ENCODE measurements around the gene FRY.

FRY gene

DNA sequence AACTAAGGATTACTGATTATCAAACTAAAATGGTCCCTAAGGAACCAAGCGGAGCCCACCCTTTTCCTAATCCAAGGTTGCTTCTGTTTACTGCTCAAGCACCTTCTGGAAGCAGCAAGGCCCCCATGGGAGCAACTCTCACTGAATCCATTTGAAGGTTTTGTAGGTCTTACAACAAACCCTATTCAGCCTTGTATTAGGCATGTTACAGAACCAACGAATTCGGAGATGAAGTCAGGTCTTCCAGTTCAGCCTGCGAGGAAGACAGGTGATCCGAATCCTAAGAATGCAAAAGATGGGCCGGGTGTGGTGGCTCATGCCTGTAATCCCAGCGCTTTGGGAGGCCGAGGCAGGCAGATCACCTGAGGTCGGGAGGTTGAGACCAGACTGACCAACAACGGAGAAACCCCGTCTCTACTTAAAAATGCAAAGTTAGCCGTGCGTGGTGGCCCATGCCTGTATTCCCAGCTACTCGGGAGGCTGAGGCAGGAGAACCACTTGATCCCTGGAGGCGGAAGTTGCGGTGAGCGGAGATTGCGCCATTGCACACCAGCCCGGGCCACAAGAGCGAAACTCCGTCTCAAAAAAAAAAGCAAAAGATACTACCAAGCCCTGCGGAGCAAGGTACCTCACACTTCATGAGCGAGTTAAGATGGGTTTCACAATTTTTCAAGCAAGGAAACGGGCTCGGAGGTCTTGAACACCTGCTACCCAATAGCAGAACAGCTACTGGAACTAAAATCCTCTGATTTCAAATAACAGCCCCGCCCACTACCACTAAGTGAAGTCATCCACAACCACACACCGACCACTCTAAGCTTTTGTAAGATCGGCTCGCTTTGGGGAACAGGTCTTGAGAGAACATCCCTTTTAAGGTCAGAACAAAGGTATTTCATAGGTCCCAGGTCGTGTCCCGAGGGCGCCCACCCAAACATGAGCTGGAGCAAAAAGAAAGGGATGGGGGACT is 283.0 kb downstream of the FRY start:
- Histone ChIP-seq H3K36me3 (ENCODE audit: control insufficient read depth, insufficient read depth, low read length) (peaks cover 3% of the 10 kb centered on the region), H3K4me3 (ENCODE audit: extremely low read depth, insufficient read depth, low read length, poor library complexity, severe bottlenecking) (peak overlapping the region; percentile 69), H3K4me1 (ENCODE audit: control insufficient read depth, insufficient read depth, low read length, poor library complexity, severe bottlenecking) (no peaks in the 10 kb centered on the region), H3K27ac (ENCODE audit: low read depth, low read length, severe bottlenecking) (peak overlapping the region; percentile 97), H3K9me3 (ENCODE audit: control insufficient read depth, low read length) (peaks cover 5% of the 10 kb centered on the region)
- WGBS, 2 experiments (ENCODE audit: insufficient coverage in 2 of 2), result 82 to 88% methylated on average over 26 to 28 of the region's 32 CpGs

DNA sequence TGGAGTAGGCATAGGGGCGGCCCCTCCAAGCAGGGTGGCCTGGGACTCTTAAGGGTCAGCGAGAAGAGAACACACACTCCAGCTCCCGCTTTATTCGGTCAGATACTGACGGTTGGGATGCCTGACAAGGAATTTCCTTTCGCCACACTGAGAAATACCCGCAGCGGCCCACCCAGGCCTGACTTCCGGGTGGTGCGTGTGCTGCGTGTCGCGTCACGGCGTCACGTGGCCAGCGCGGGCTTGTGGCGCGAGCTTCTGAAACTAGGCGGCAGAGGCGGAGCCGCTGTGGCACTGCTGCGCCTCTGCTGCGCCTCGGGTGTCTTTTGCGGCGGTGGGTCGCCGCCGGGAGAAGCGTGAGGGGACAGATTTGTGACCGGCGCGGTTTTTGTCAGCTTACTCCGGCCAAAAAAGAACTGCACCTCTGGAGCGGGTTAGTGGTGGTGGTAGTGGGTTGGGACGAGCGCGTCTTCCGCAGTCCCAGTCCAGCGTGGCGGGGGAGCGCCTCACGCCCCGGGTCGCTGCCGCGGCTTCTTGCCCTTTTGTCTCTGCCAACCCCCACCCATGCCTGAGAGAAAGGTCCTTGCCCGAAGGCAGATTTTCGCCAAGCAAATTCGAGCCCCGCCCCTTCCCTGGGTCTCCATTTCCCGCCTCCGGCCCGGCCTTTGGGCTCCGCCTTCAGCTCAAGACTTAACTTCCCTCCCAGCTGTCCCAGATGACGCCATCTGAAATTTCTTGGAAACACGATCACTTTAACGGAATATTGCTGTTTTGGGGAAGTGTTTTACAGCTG is 283.9 kb downstream of the FRY start, which contains the start of the genes BRCA2 and ZAR1L:
Gene BRCA2 (plus strand): TSS at position 271 of the 790 bp plus-strand sequence. CDS start 953 bp downstream, outside the sequence.
Gene ZAR1L (minus strand): TSS at position 126 of the 790 bp plus-strand sequence. CDS start 3,438 bp downstream, outside the sequence.
- WGBS, 2 experiments (ENCODE audit: insufficient coverage in 2 of 2), result 1 to 3% methylated on average over 51 to 53 of the region's 60 CpGs
- Histone ChIP-seq H3K9me3 (ENCODE audit: control insufficient read depth, low read length) (peaks cover 5% of the 10 kb centered on the region), H3K27ac (ENCODE audit: low read depth, low read length, severe bottlenecking) (peak within 1 kb of the TSS; percentile 97), H3K36me3 (ENCODE audit: control insufficient read depth, insufficient read depth, low read length) (peaks cover 7% of the 10 kb centered on the region), H3K4me1 (ENCODE audit: control insufficient read depth, insufficient read depth, low read length, poor library complexity, severe bottlenecking) (no peaks in the 10 kb centered on the region), H3K4me3 (ENCODE audit: extremely low read depth, insufficient read depth, low read length, poor library complexity, severe bottlenecking) (peak within 1 kb of the TSS; percentile 69)

DNA sequence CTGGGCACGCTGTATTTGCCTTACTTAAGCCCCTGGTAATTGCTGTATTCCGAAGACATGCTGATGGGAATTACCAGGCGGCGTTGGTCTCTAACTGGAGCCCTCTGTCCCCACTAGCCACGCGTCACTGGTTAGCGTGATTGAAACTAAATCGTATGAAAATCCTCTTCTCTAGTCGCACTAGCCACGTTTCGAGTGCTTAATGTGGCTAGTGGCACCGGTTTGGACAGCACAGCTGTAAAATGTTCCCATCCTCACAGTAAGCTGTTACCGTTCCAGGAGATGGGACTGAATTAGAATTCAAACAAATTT is 284.4 kb downstream of the FRY start:
- peak overlapping the region; percentile 97 for H3K27ac ChIP-seq (ENCODE audit: low read depth, low read length, severe bottlenecking)
- peaks cover 11% of the 10 kb centered on the region for H3K36me3 ChIP-seq (ENCODE audit: control insufficient read depth, insufficient read depth, low read length)
- no peaks in the 10 kb centered on the region for H3K4me1 ChIP-seq (ENCODE audit: control insufficient read depth, insufficient read depth, low read length, poor library complexity, severe bottlenecking)
- peaks cover 5% of the 10 kb centered on the region for H3K9me3 ChIP-seq (ENCODE audit: control insufficient read depth, low read length)
- WGBS, 2 experiments (ENCODE audit: insufficient coverage in 2 of 2), result 3 to 7% methylated on average over 7 to 11 of the region's 13 CpGs
- peak overlapping the region; percentile 69 for H3K4me3 ChIP-seq (ENCODE audit: extremely low read depth, insufficient read depth, low read length, poor library complexity, severe bottlenecking)

DNA sequence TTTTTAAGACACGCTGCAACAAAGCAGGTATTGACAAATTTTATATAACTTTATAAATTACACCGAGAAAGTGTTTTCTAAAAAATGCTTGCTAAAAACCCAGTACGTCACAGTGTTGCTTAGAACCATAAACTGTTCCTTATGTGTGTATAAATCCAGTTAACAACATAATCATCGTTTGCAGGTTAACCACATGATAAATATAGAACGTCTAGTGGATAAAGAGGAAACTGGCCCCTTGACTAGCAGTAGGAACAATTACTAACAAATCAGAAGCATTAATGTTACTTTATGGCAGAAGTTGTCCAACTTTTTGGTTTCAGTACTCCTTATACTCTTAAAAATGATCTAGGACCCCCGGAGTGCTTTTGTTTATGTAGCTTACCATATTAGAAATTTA is 284.9 kb downstream of the FRY start:
- Histone ChIP-seq H3K4me3 (ENCODE audit: extremely low read depth, insufficient read depth, low read length, poor library complexity, severe bottlenecking) (peak overlapping the region; percentile 69), H3K36me3 (ENCODE audit: control insufficient read depth, insufficient read depth, low read length) (peaks cover 13% of the 10 kb centered on the region), H3K9me3 (ENCODE audit: control insufficient read depth, low read length) (peaks cover 5% of the 10 kb centered on the region), H3K4me1 (ENCODE audit: control insufficient read depth, insufficient read depth, low read length, poor library complexity, severe bottlenecking) (no peaks in the 10 kb centered on the region), H3K27ac (ENCODE audit: low read depth, low read length, severe bottlenecking) (no peak overlapping the region)
- WGBS, 2 experiments (ENCODE audit: insufficient coverage in 2 of 2), result 100% methylated on average over 3 of the region's 6 CpGs; no CpG with 5 or more reads in 1 of the 2 experiments

DNA sequence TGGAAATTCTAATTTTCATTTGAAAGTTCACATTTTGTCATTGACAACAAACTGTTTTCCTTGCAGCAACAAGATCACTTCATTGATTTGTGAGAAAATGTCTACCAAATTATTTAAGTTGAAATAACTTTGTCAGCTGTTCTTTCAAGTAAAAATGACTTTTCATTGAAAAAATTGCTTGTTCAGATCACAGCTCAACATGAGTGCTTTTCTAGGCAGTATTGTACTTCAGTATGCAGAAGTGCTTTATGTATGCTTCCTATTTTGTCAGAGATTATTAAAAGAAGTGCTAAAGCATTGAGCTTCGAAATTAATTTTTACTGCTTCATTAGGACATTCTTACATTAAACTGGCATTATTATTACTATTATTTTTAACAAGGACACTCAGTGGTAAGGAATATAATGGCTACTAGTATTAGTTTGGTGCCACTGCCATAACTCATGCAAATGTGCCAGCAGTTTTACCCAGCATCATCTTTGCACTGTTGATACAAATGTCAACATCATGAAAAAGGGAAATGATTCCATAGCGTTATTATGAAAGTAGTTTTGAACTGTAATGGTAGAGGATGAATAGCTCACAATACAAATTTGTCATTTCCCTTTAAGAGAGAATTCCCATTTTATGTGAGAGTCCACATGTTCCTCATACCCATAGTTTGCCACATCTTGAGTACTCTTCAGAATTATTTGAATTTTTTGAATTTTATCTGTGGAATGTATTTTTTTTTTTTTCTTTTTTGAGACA is 286.3 kb downstream of the FRY start:
- no CpG with 5 or more reads among the region's 2 CpGs for WGBS, 2 experiments (ENCODE audit: insufficient coverage in 2 of 2)
- peaks cover 18% of the 10 kb centered on the region for H3K36me3 ChIP-seq (ENCODE audit: control insufficient read depth, insufficient read depth, low read length)
- no peak overlapping the region for H3K4me3 ChIP-seq (ENCODE audit: extremely low read depth, insufficient read depth, low read length, poor library complexity, severe bottlenecking)

DNA sequence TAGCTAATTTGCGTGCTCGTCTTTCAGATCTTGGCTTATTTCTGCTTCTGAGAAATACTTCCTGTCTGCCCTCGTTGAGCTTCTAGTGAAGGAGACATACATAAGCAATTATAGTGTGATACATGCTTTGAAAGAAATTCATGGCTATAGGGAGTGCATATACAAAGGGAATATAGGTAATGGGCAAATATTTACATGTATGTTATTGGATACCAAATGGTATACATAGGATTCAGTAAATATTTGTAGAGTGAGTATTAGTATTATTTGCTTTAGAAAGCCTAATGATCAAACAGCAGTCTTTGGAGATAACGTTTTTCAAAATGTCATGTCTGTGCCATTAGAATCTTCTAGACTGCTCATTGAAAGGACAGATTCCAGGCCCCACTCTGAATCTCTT is 289.0 kb downstream of the FRY start:
- H3K4me3 ChIP-seq (ENCODE audit: extremely low read depth, insufficient read depth, low read length, poor library complexity, severe bottlenecking), result no peak overlapping the region
- H3K4me1 ChIP-seq (ENCODE audit: control insufficient read depth, insufficient read depth, low read length, poor library complexity, severe bottlenecking), result no peaks in the 10 kb centered on the region
- H3K36me3 ChIP-seq (ENCODE audit: control insufficient read depth, insufficient read depth, low read length), result peaks cover 28% of the 10 kb centered on the region
- no peak overlapping the region for H3K27ac ChIP-seq (ENCODE audit: low read depth, low read length, severe bottlenecking)
- H3K9me3 ChIP-seq (ENCODE audit: control insufficient read depth, low read length), result no peaks in the 10 kb centered on the region
- WGBS, 2 experiments (ENCODE audit: insufficient coverage in 2 of 2), result 92 to 100% methylated on average over 1 to 3 of the region's 4 CpGs

More for the DNA sequence above, 286.3 kb downstream of the FRY start:
- Histone ChIP-seq H3K4me1 (ENCODE audit: control insufficient read depth, insufficient read depth, low read length, poor library complexity, severe bottlenecking) (no peaks in the 10 kb centered on the region), H3K27ac (ENCODE audit: low read depth, low read length, severe bottlenecking) (no peak overlapping the region), H3K9me3 (ENCODE audit: control insufficient read depth, low read length) (peaks cover 5% of the 10 kb centered on the region)

DNA sequence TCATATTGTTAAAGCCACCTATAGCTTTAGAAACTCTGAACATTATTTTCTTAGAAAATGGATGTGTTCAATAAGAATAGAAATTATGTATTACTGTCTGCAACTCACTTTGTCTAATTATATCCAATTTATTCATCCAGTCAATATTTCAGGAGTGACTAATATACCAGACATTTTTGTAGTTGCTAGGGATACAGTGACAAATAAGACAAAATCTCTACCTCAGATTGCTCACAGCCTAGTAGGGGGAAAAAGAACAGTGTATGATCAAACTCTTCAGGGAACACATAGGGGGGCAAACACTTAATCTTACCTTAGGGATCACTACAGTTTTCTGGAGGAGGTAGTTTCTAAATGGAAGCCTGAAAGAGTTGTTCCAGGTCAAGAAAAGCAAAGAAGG is 292.3 kb downstream of the FRY start:
- no peaks in the 10 kb centered on the region for H3K4me1 ChIP-seq (ENCODE audit: control insufficient read depth, insufficient read depth, low read length, poor library complexity, severe bottlenecking)
- peaks cover 31% of the 10 kb centered on the region for H3K36me3 ChIP-seq (ENCODE audit: control insufficient read depth, insufficient read depth, low read length)
- H3K27ac ChIP-seq (ENCODE audit: low read depth, low read length, severe bottlenecking), result no peak overlapping the region
- H3K9me3 ChIP-seq (ENCODE audit: control insufficient read depth, low read length), result no peaks in the 10 kb centered on the region
- no peak overlapping the region for H3K4me3 ChIP-seq (ENCODE audit: extremely low read depth, insufficient read depth, low read length, poor library complexity, severe bottlenecking)

DNA sequence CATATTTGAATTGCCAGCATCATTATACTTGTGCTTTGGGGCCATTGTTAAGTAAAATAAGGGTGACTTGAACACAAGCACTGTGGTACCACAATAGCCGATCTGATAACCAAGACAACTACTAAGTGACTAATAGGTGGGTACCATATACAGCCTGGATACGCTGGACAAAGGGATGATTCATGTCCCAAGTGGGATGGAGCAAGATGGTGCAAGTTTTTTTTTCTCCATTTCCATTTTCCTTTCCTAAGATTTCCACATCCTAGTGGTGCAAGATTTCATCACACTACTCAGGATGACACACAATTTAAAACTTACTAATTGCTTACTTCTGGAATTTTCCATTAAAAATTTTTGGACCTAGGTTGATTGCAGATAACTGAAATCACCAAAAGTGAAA is 298.9 kb downstream of the FRY start:
- no peaks in the 10 kb centered on the region for H3K9me3 ChIP-seq (ENCODE audit: control insufficient read depth, low read length)
- peaks cover 43% of the 10 kb centered on the region for H3K36me3 ChIP-seq (ENCODE audit: control insufficient read depth, insufficient read depth, low read length)
- no peaks in the 10 kb centered on the region for H3K4me1 ChIP-seq (ENCODE audit: control insufficient read depth, insufficient read depth, low read length, poor library complexity, severe bottlenecking)
- H3K4me3 ChIP-seq (ENCODE audit: extremely low read depth, insufficient read depth, low read length, poor library complexity, severe bottlenecking), result no peak overlapping the region
- H3K27ac ChIP-seq (ENCODE audit: low read depth, low read length, severe bottlenecking), result no peak overlapping the region
- WGBS, 2 experiments (ENCODE audit: insufficient coverage in 2 of 2), result 90 to 100% methylated on average over 2 of the region's 2 CpGs

DNA sequence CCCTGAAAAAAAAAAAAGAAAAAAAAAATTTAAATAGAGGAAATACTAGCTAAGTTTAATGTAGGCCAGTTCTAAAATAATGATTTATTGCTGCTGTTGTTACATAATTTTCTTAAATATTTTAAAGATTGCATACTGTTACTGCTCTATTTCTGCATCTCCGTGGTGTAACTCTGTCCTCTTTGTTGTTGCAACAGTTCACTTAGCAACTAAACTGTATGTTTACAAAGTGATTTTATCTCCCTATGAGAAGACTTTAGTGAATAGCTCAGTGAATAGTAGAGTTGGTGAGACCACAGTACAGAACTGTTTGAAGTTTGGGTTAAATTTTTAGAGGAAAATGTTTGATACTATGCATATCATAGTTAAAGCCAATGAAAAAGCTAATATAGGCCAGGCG is 303.1 kb downstream of the FRY start:
- peaks cover 58% of the 10 kb centered on the region for H3K36me3 ChIP-seq (ENCODE audit: control insufficient read depth, insufficient read depth, low read length)
- no peak overlapping the region for H3K4me3 ChIP-seq (ENCODE audit: extremely low read depth, insufficient read depth, low read length, poor library complexity, severe bottlenecking)
- no peaks in the 10 kb centered on the region for H3K9me3 ChIP-seq (ENCODE audit: control insufficient read depth, low read length)
- H3K4me1 ChIP-seq (ENCODE audit: control insufficient read depth, insufficient read depth, low read length, poor library complexity, severe bottlenecking), result no peaks in the 10 kb centered on the region
- no peak overlapping the region for H3K27ac ChIP-seq (ENCODE audit: low read depth, low read length, severe bottlenecking)
- WGBS, 2 experiments (ENCODE audit: insufficient coverage in 2 of 2), result no CpG with 5 or more reads among the region's 2 CpGs

DNA sequence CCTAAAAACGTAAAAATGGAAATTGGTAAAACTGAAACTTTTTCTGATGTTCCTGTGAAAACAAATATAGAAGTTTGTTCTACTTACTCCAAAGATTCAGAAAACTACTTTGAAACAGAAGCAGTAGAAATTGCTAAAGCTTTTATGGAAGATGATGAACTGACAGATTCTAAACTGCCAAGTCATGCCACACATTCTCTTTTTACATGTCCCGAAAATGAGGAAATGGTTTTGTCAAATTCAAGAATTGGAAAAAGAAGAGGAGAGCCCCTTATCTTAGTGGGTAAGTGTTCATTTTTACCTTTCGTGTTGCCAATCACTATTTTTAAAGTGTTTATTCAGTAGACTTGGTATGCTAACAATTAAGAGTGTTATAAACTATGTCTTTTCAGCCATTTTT is 309.3 kb downstream of the FRY start:
- H3K36me3 ChIP-seq (ENCODE audit: control insufficient read depth, insufficient read depth, low read length), result peaks cover 17% of the 10 kb centered on the region
- no peaks in the 10 kb centered on the region for H3K4me1 ChIP-seq (ENCODE audit: control insufficient read depth, insufficient read depth, low read length, poor library complexity, severe bottlenecking)
- no peaks in the 10 kb centered on the region for H3K9me3 ChIP-seq (ENCODE audit: control insufficient read depth, low read length)
- WGBS, 2 experiments (ENCODE audit: insufficient coverage in 2 of 2), result no CpG with 5 or more reads among the region's 3 CpGs
- H3K27ac ChIP-seq (ENCODE audit: low read depth, low read length, severe bottlenecking), result no peak overlapping the region
- H3K4me3 ChIP-seq (ENCODE audit: extremely low read depth, insufficient read depth, low read length, poor library complexity, severe bottlenecking), result no peak overlapping the region
